Superior temporal gyrus (tissue), 1 donor: ENCODE measurements around the gene RAB11FIP4.

Source experiments
- DNase-seq: peaks from one replicate; pipeline ENCODE4 v3.0.0-alpha.2; 2016; ENCODE audit errors: extremely low spot score

RAB11FIP4 gene

GRCh38 chr17:31457391-31458234 is 66.1 kb downstream of the RAB11FIP4 start:
- no peak for DNase-seq

GRCh38 chr17:31458829-31459228 is 67.4 kb downstream of the RAB11FIP4 start:
- no peak for DNase-seq

GRCh38 chr17:31459716-31460115 is 68.2 kb downstream of the RAB11FIP4 start:
- DNase-seq, result no peak

GRCh38 chr17:31460226-31460721 is 68.8 kb downstream of the RAB11FIP4 start:
- DNase-seq, result peak; percentile 41

- no peak for DNase-seq
Measured at GRCh38 chr17:31461227-31461810, 69.8 kb downstream of the RAB11FIP4 start.

GRCh38 chr17:31462261-31462660 is 70.8 kb downstream of the RAB11FIP4 start:
- no peak for DNase-seq

GRCh38 chr17:31466096-31466760 is 74.8 kb downstream of the RAB11FIP4 start:
- DNase-seq, result peak; percentile 46

- peak; percentile 91 for DNase-seq
Measured at GRCh38 chr17:31467502-31468256, 76.2 kb downstream of the RAB11FIP4 start.

GRCh38 chr17:31469959-31470358 is 78.5 kb downstream of the RAB11FIP4 start:
- DNase-seq, result no peak

GRCh38 chr17:31470592-31470991 is 79.1 kb downstream of the RAB11FIP4 start:
- DNase-seq, result no peak

GRCh38 chr17:31472137-31472536 is 80.7 kb downstream of the RAB11FIP4 start:
- DNase-seq, result peak; percentile 76

- DNase-seq, result peak; percentile 39
Measured at GRCh38 chr17:31475378-31476162, 84.1 kb downstream of the RAB11FIP4 start.

- DNase-seq, result no peak
Measured at GRCh38 chr17:31476525-31477416, 85.3 kb downstream of the RAB11FIP4 start.

- no peak for DNase-seq
Measured at GRCh38 chr17:31477417-31478055, 86.1 kb downstream of the RAB11FIP4 start.

GRCh38 chr17:31479062-31479408 is 87.6 kb downstream of the RAB11FIP4 start:
- DNase-seq, result no peak

- no peak for DNase-seq
Measured at GRCh38 chr17:31479524-31479923, 88.0 kb downstream of the RAB11FIP4 start.

GRCh38 chr17:31480067-31480466 is 88.6 kb downstream of the RAB11FIP4 start:
- no peak for DNase-seq

- no peak for DNase-seq
Measured at GRCh38 chr17:31480904-31481782, 89.7 kb downstream of the RAB11FIP4 start.

- DNase-seq, result no peak
Measured at GRCh38 chr17:31481783-31482081, 90.3 kb downstream of the RAB11FIP4 start.
